Activated CD8-positive, alpha-beta memory T cell treated with anti-CD3 and anti-CD28 coated beads, Interleukin-2, amount 10 ng/mL, durations not matched to agents 7 days and 5 days (primary cell): ENCODE measurements around the gene EBF3. TPM values are rescaled to one million over a fixed set of nuclear protein-coding genes. Genes with fewer than 3 reads are reported as not detected.

Experiments
- ATAC-seq: fragments of 150-1000 bp; cut with Tn5 transposase; one replicate; pipeline ENCODE4 v1.10.0; 2021; ENCODE audit warnings: moderate library complexity
- CTCF ChIA-PET: fragments of 350-600 bp; sonication (Branson Sonifier 250); formaldehyde crosslinking; loops from one replicate; lab custom pipeline; 2021; ENCODE audit warnings: antibody characterized with exemption; lab: Charles Lee
- DNase-seq: peaks from one replicate; pipeline ENCODE4 v3.0.0-alpha.2; 2020
- H3K27ac Mint-ChIP-seq: one replicate; pipeline ENCODE4 v1.8.0; 2021; ENCODE audit warnings: mild to moderate bottlenecking, mixed read lengths
- H3K27me3 Mint-ChIP-seq: one replicate; pipeline ENCODE4 v1.8.0; 2021; ENCODE audit warnings: mixed read lengths
- H3K36me3 Mint-ChIP-seq: one replicate; pipeline ENCODE4 v1.8.0; 2021; ENCODE audit warnings: mild to moderate bottlenecking, mixed read lengths
- H3K4me1 Mint-ChIP-seq: one replicate; pipeline ENCODE4 v1.8.0; 2021; ENCODE audit warnings: mixed read lengths
- H3K4me3 Mint-ChIP-seq: one replicate; pipeline ENCODE4 v1.8.0; 2021; ENCODE audit warnings: mild to moderate bottlenecking, moderate library complexity, mixed read lengths
- H3K9me3 Mint-ChIP-seq: one replicate; pipeline ENCODE4 v1.8.0; 2022; ENCODE audit warnings: low read depth, mixed read lengths
- total RNA-seq, 2 experiments: library from RNA; stranded (reverse); gene quantifications; one replicate each; pipeline ENCODE4 v1.2.3, GENCODE V29; 2021

Gene EBF3
- total RNA-seq, 2 experiments from 2014 or later = not detected

GRCh38 chr10:129917936-129918335 lies 46.1 kb downstream of the EBF3 start:
- no peaks in the 10 kb centered on the region for H3K27me3 Mint-ChIP-seq
- no peak for DNase-seq
- ATAC-seq = no peak
- no peaks in the 10 kb centered on the region for H3K9me3 Mint-ChIP-seq
- CTCF ChIA-PET = no interaction called here
- no peak overlapping the region for H3K27ac Mint-ChIP-seq
- no peaks in the 10 kb centered on the region for H3K36me3 Mint-ChIP-seq
- H3K4me3 Mint-ChIP-seq = no peak overlapping the region
- no peaks in the 10 kb centered on the region for H3K4me1 Mint-ChIP-seq

- CTCF ChIA-PET = no interaction called here
- no peaks in the 10 kb centered on the region for H3K9me3 Mint-ChIP-seq
- DNase-seq (no peak), ATAC-seq (no peak)
- no peaks in the 10 kb centered on the region for H3K27me3 Mint-ChIP-seq
- no peak overlapping the region for H3K4me3 Mint-ChIP-seq
- H3K4me1 Mint-ChIP-seq = no peaks in the 10 kb centered on the region
- H3K36me3 Mint-ChIP-seq = no peaks in the 10 kb centered on the region
- no peak overlapping the region for H3K27ac Mint-ChIP-seq
These were observed 47.5 kb downstream of the EBF3 start for GRCh38 chr10:129916506-129916995.

- Mint-ChIP-seq H3K27me3 (no peaks in the 10 kb centered on the region), H3K27ac (no peak overlapping the region), H3K4me1 (no peaks in the 10 kb centered on the region), H3K36me3 (no peaks in the 10 kb centered on the region), H3K9me3 (no peaks in the 10 kb centered on the region), H3K4me3 (no peak overlapping the region)
- no peak for ATAC-seq
- DNase-seq = no peak
- CTCF ChIA-PET = no interaction called here
These were observed 48.3 kb downstream of the EBF3 start for GRCh38 chr10:129915526-129916378.

GRCh38 chr10:129914960-129915359 lies 49.1 kb downstream of the EBF3 start:
- Mint-ChIP-seq H3K36me3 (no peaks in the 10 kb centered on the region), H3K4me3 (no peak overlapping the region), H3K27me3 (no peaks in the 10 kb centered on the region), H3K27ac (no peak overlapping the region), H3K4me1 (no peaks in the 10 kb centered on the region), H3K9me3 (no peaks in the 10 kb centered on the region)
- DNase-seq (no peak), ATAC-seq (no peak)
- CTCF ChIA-PET = no interaction called here

GRCh38 chr10:129914153-129914855 lies 49.8 kb downstream of the EBF3 start:
- no peak for DNase-seq
- H3K36me3 Mint-ChIP-seq = no peaks in the 10 kb centered on the region
- H3K4me3 Mint-ChIP-seq = no peak overlapping the region
- CTCF ChIA-PET = no interaction called here
- H3K9me3 Mint-ChIP-seq = no peaks in the 10 kb centered on the region
- no peaks in the 10 kb centered on the region for H3K27me3 Mint-ChIP-seq
- no peak overlapping the region for H3K27ac Mint-ChIP-seq
- H3K4me1 Mint-ChIP-seq = no peaks in the 10 kb centered on the region
- no peak for ATAC-seq

- no peak overlapping the region for H3K4me3 Mint-ChIP-seq
- H3K27ac Mint-ChIP-seq = no peak overlapping the region
- no peaks in the 10 kb centered on the region for H3K27me3 Mint-ChIP-seq
- CTCF ChIA-PET = no interaction called here
- DNase-seq = no peak
- no peaks in the 10 kb centered on the region for H3K9me3 Mint-ChIP-seq
- no peaks in the 10 kb centered on the region for H3K4me1 Mint-ChIP-seq
- H3K36me3 Mint-ChIP-seq = no peaks in the 10 kb centered on the region
- ATAC-seq = no peak
These were observed 50.9 kb downstream of the EBF3 start for GRCh38 chr10:129912986-129913695.

GRCh38 chr10:129912166-129912917 lies 51.7 kb downstream of the EBF3 start:
- H3K4me1 Mint-ChIP-seq = no peaks in the 10 kb centered on the region
- H3K4me3 Mint-ChIP-seq = no peak overlapping the region
- no peaks in the 10 kb centered on the region for H3K36me3 Mint-ChIP-seq
- CTCF ChIA-PET = no interaction called here
- ATAC-seq (no peak), DNase-seq (no peak)
- no peak overlapping the region for H3K27ac Mint-ChIP-seq
- H3K9me3 Mint-ChIP-seq = no peaks in the 10 kb centered on the region
- H3K27me3 Mint-ChIP-seq = no peaks in the 10 kb centered on the region

GRCh38 chr10:129911451-129912165 lies 52.5 kb downstream of the EBF3 start:
- no peaks in the 10 kb centered on the region for H3K9me3 Mint-ChIP-seq
- CTCF ChIA-PET = no interaction called here
- H3K4me3 Mint-ChIP-seq = no peak overlapping the region
- no peak overlapping the region for H3K27ac Mint-ChIP-seq
- DNase-seq (no peak), ATAC-seq (no peak)
- no peaks in the 10 kb centered on the region for H3K36me3 Mint-ChIP-seq
- no peaks in the 10 kb centered on the region for H3K4me1 Mint-ChIP-seq
- no peaks in the 10 kb centered on the region for H3K27me3 Mint-ChIP-seq

- no peaks in the 10 kb centered on the region for H3K36me3 Mint-ChIP-seq
- DNase-seq = no peak
- no peaks in the 10 kb centered on the region for H3K9me3 Mint-ChIP-seq
These were observed 53.2 kb downstream of the EBF3 start for GRCh38 chr10:129910861-129911260.

GRCh38 chr10:129909531-129910256 lies 54.4 kb downstream of the EBF3 start:
- ATAC-seq (no peak), DNase-seq (no peak)
- Mint-ChIP-seq H3K27ac (no peak overlapping the region), H3K36me3 (no peaks in the 10 kb centered on the region), H3K9me3 (no peaks in the 10 kb centered on the region), H3K27me3 (peaks cover 2% of the 10 kb centered on the region), H3K4me3 (no peak overlapping the region), H3K4me1 (no peaks in the 10 kb centered on the region)
- CTCF ChIA-PET = no interaction called here

More at GRCh38 chr10:129910861-129911260, 53.2 kb downstream of the EBF3 start:
- no peak for ATAC-seq
- Mint-ChIP-seq H3K4me1 (no peaks in the 10 kb centered on the region), H3K27ac (no peak overlapping the region), H3K27me3 (peaks cover 1% of the 10 kb centered on the region), H3K4me3 (no peak overlapping the region)
- CTCF ChIA-PET = no interaction called here

GRCh38 chr10:129909080-129909479 lies 55.0 kb downstream of the EBF3 start:
- Mint-ChIP-seq H3K4me1 (no peaks in the 10 kb centered on the region), H3K4me3 (no peak overlapping the region), H3K9me3 (no peaks in the 10 kb centered on the region), H3K27ac (no peak overlapping the region), H3K27me3 (peaks cover 2% of the 10 kb centered on the region), H3K36me3 (no peaks in the 10 kb centered on the region)
- CTCF ChIA-PET = no interaction called here
- DNase-seq (no peak), ATAC-seq (no peak)

GRCh38 chr10:129908406-129908805 lies 55.7 kb downstream of the EBF3 start:
- ATAC-seq (no peak), DNase-seq (no peak)
- CTCF ChIA-PET = no interaction called here
- Mint-ChIP-seq H3K4me1 (no peaks in the 10 kb centered on the region), H3K36me3 (no peaks in the 10 kb centered on the region), H3K4me3 (no peak overlapping the region), H3K27me3 (peaks cover 2% of the 10 kb centered on the region), H3K27ac (no peak overlapping the region), H3K9me3 (no peaks in the 10 kb centered on the region)
